Ectodermal cell (in vitro differentiated cells): ENCODE data around the gene BEND7.
"Not testable (repeated sequence)": the region's sequence is repeated elsewhere in the genome, so short reads cannot be mapped to it uniquely, and the experiment has no call there.

Experiments
- H3K27ac ChIP-seq: 2 replicates; pipeline ENCODE4 v1.7.0; 2013; ENCODE audit warnings: mild to moderate bottlenecking, low read depth, low read length; ENCODE audit not compliant: insufficient read depth, poor library complexity, severe bottlenecking
- H3K27me3 ChIP-seq: 2 replicates; pipeline ENCODE4 v1.7.0; 2013; ENCODE audit warnings: mild to moderate bottlenecking, low read length; ENCODE audit not compliant: insufficient read depth, control insufficient read depth, poor library complexity, severe bottlenecking
- H3K36me3 ChIP-seq: one replicate; pipeline ENCODE4 v1.7.0; 2013; ENCODE audit warnings: low read length; ENCODE audit not compliant: control insufficient read depth, insufficient read depth
- H3K4me1 ChIP-seq: one replicate; pipeline ENCODE4 v1.7.0; 2013; ENCODE audit warnings: low read length; ENCODE audit not compliant: control insufficient read depth, insufficient read depth
- H3K4me3 ChIP-seq: 2 replicates; pipeline ENCODE4 v1.7.0; 2013; ENCODE audit warnings: low read depth, low read length, control low read depth; ENCODE audit not compliant: insufficient read depth
- H3K9me3 ChIP-seq: 2 replicates; pipeline ENCODE4 v1.7.0; 2013; ENCODE audit warnings: mild to moderate bottlenecking, low read length, moderate library complexity; ENCODE audit not compliant: control insufficient read depth
- WGBS, 2 experiments: methylation state at CpG; one replicate each; pipeline ENCODE4 v1.1.7; 2013; ENCODE audit warnings: missing lambda C conversion rate in 2 of 2; 5-methylcytosine and 5-hydroxymethylcytosine counted together

The BEND7 gene

DNA sequence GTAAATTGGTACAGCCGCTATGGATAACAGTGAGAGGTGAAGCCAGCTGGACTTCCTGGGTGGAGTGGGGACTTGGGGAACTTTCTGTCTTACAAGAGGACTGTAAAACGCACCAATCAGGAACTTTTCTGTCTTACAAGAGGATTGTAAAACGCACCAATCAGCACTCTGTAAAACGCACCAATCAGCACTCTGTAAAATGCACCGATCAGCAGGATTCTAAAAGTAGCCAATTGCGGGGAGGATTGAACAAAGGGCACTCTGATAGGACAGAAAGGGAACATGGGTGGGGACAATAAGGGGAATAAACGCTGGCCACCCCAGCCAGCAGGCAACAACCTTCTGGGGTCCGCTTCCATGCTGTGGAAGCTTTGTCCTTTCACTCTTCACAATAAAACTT is 100.9 kb downstream of the BEND7 start:
- H3K27ac ChIP-seq, H3K9me3 ChIP-seq, H3K4me1 ChIP-seq, H3K4me3 ChIP-seq, H3K27me3 ChIP-seq, H3K36me3 ChIP-seq: not testable (repeated sequence)
- 94 to 96% methylated on average over 8 of the region's 8 CpGs for WGBS, 2 experiments

GRCh38 chr10:13425397-13425796 is 103.4 kb downstream of the BEND7 start:
- Histone ChIP-seq H3K4me1 (no peaks in the 10 kb centered on the region), H3K4me3 (no peak overlapping the region), H3K9me3 (no peaks in the 10 kb centered on the region), H3K27ac (no peak overlapping the region), H3K36me3 (no peaks in the 10 kb centered on the region), H3K27me3 (no peaks in the 10 kb centered on the region)
- WGBS, 2 experiments, result 60% methylated on average over 2 to 4 of the region's 4 CpGs

- no peaks in the 10 kb centered on the region for H3K4me1 ChIP-seq
- H3K4me3 ChIP-seq, result no peak overlapping the region
- no peaks in the 10 kb centered on the region for H3K9me3 ChIP-seq
- 91 to 98% methylated on average over 9 of the region's 9 CpGs for WGBS, 2 experiments
- no peak overlapping the region for H3K27ac ChIP-seq
- H3K36me3 ChIP-seq, result no peaks in the 10 kb centered on the region
- no peaks in the 10 kb centered on the region for H3K27me3 ChIP-seq
Observed at GRCh38 chr10:13422800-13423199, 106.0 kb downstream of the BEND7 start.

GRCh38 chr10:13421382-13421917 is 107.4 kb downstream of the BEND7 start:
- Histone ChIP-seq H3K27ac (no peak overlapping the region), H3K4me1 (no peaks in the 10 kb centered on the region), H3K9me3 (no peaks in the 10 kb centered on the region), H3K27me3 (no peaks in the 10 kb centered on the region), H3K4me3 (no peak overlapping the region), H3K36me3 (no peaks in the 10 kb centered on the region)
- WGBS, 2 experiments, result 89 to 94% methylated on average over 2 of the region's 2 CpGs

DNA sequence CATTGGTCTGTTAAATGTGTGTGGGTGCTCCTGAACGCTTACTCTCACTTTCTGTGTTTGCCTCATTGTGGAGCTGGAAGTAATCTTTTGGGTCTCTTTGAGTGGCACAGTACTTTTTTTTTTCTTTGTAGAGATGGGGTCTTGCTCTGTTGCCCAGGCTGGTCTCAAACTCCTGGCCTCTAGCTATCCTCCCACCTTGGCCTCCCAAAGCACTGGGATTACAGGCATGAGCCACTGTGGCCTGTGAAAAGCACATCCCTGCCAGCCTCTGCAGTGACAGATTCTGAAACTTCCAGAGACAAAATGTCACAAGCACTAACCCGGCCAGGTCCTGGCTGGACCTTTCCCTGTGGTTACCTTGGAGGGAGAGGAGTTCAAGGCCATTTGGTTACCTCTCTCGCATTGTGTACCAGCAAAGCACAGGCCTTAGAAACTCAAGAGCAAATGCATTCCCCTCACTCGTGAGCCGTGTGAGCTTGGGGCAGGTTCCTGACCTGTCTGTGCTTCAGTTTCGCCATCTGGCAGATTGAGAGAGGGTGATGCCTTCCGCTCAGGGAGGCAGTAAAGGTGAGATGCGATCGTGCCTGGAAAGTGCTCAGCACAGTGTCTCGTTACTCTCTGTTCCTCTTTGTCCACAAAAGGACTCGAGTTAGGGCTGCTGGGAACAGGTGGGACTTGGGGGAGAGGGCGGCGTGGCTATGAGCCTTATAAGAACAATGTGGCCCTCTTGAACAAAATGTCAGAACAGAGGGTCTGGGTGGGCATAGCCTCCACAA is 108.1 kb downstream of the BEND7 start:
- no peaks in the 10 kb centered on the region for H3K4me1 ChIP-seq
- no peaks in the 10 kb centered on the region for H3K27me3 ChIP-seq
- WGBS, 2 experiments, result 93 to 94% methylated on average over 13 of the region's 13 CpGs
- H3K4me3 ChIP-seq, result no peak overlapping the region
- H3K9me3 ChIP-seq, result no peaks in the 10 kb centered on the region
- H3K36me3 ChIP-seq, result no peaks in the 10 kb centered on the region
- H3K27ac ChIP-seq, result no peak overlapping the region

- no peak overlapping the region for H3K27ac ChIP-seq
- H3K27me3 ChIP-seq, result no peaks in the 10 kb centered on the region
- 95% methylated on average over 9 of the region's 9 CpGs for WGBS, 2 experiments
- H3K36me3 ChIP-seq, result no peaks in the 10 kb centered on the region
- no peaks in the 10 kb centered on the region for H3K4me1 ChIP-seq
- H3K9me3 ChIP-seq, result no peaks in the 10 kb centered on the region
- no peak overlapping the region for H3K4me3 ChIP-seq
Observed at GRCh38 chr10:13417459-13418126, 111.2 kb downstream of the BEND7 start.

- 84 to 92% methylated on average over 2 of the region's 2 CpGs for WGBS, 2 experiments
- H3K27ac ChIP-seq, result no peak overlapping the region
- H3K9me3 ChIP-seq, result no peaks in the 10 kb centered on the region
- no peak overlapping the region for H3K4me3 ChIP-seq
- H3K4me1 ChIP-seq, result no peaks in the 10 kb centered on the region
- H3K27me3 ChIP-seq, result no peaks in the 10 kb centered on the region
- H3K36me3 ChIP-seq, result no peaks in the 10 kb centered on the region
Observed at GRCh38 chr10:13416760-13417159, 112.1 kb downstream of the BEND7 start.

DNA sequence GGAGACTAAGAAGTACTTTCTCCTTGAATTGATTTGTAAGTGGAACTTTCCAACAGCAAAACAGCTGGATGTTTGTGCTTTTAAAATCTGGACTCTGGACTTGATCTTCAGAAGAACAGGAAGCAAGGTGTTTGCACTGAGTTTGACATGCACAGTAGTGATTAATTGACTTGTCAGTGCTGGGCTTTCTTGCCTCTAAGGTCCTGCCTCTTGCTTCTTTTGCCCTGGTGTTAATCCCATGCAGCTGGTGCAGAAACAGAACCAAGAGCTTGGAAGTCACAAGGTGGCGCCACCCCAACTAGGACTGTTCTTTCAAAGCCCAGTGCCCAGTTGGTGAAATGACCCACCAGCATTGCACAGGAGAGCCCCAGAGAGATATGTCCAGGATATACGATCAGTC is 114.0 kb downstream of the BEND7 start:
- WGBS, 2 experiments, result 78 to 86% methylated on average over 2 of the region's 2 CpGs
- H3K27ac ChIP-seq, result no peak overlapping the region
- H3K27me3 ChIP-seq, result no peaks in the 10 kb centered on the region
- no peaks in the 10 kb centered on the region for H3K9me3 ChIP-seq
- H3K4me1 ChIP-seq, result no peaks in the 10 kb centered on the region
- no peak overlapping the region for H3K4me3 ChIP-seq
- H3K36me3 ChIP-seq, result no peaks in the 10 kb centered on the region

DNA sequence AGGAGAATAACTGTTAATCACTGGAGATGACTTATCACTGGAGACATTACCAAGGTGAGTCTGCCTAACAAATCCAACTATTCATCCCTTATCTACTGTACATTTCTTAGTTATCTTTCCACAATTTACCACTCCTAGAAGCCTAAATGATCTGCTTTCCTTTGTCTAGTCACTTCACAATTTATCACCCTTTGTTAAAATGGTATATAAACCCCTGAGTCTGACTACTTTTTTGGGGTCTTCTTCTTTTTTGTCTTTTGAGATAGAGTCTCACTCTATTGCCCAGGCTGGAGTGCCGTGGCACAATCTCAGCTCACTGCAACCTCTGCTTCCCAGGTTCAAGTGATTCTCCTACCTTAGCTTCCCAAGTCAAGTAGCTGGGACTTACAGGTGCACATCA is 114.7 kb downstream of the BEND7 start:
- no peaks in the 10 kb centered on the region for H3K36me3 ChIP-seq
- H3K4me1 ChIP-seq, result no peaks in the 10 kb centered on the region
- WGBS, 2 experiments, result 89% methylated on average over 1 of the region's 1 CpG
- no peaks in the 10 kb centered on the region for H3K27me3 ChIP-seq
- H3K4me3 ChIP-seq, result no peak overlapping the region
- no peak overlapping the region for H3K27ac ChIP-seq
- no peaks in the 10 kb centered on the region for H3K9me3 ChIP-seq

- Histone ChIP-seq H3K36me3 (no peaks in the 10 kb centered on the region), H3K27me3 (no peaks in the 10 kb centered on the region), H3K27ac (no peak overlapping the region), H3K4me1 (no peaks in the 10 kb centered on the region), H3K4me3 (no peak overlapping the region), H3K9me3 (no peaks in the 10 kb centered on the region)
- 96% methylated on average over 3 of the region's 3 CpGs for WGBS, 2 experiments
Observed at GRCh38 chr10:13412894-13413293, 115.9 kb downstream of the BEND7 start.
